Right ventricle myocardium superior (tissue), 1 donor: Measurements from ENCODE around the gene HEXA. TPM values are rescaled to one million over a fixed set of nuclear protein-coding genes. Genes with fewer than 3 reads are reported as not detected.

Experiments used
- ATAC-seq: fragments of 200-7000 bp; cut with Tn5 transposase; one replicate; pipeline ENCODE4 v1.9.1; 2020; ENCODE audit warnings: mild to moderate bottlenecking; ENCODE audit not compliant: poor library complexity
- DNase-seq: peaks from one replicate; pipeline ENCODE4 v3.0.0-alpha.2; 2020
- intact Hi-C: fragments of 100-400 bp; cut with DNase I; formaldehyde crosslinking; loops from one replicate; pipeline ENCODE4 v1.11.2; 2022
- total RNA-seq: library from RNA; stranded (reverse); fragmentation: NEBNext Ultra II Directional; extraction: Animal tissue kit (Norgen Biotek cat#: 25700); gene quantifications from one replicate; pipeline ENCODE4 v1.2.1, GENCODE V29; 2021
- donor health status: DM: no; HTN: yes; CAD: no; lungs with severe emphysema.

HEXA gene
- total RNA-seq, 1 donor from 2014 or later, result 58.7 TPM

GRCh38 chr15:72338617-72339321 lies 37.0 kb downstream of the HEXA start:
- DNase-seq, result no peak

GRCh38 chr15:72338148-72338547 lies 37.7 kb downstream of the HEXA start:
- intact Hi-C loops, result no loop called here
- DNase-seq (no peak), ATAC-seq (no peak)

More at GRCh38 chr15:72338617-72339321, 37.0 kb downstream of the HEXA start:
- peak; percentile 70 for ATAC-seq
- intact Hi-C loops, result no loop called here

DNA sequence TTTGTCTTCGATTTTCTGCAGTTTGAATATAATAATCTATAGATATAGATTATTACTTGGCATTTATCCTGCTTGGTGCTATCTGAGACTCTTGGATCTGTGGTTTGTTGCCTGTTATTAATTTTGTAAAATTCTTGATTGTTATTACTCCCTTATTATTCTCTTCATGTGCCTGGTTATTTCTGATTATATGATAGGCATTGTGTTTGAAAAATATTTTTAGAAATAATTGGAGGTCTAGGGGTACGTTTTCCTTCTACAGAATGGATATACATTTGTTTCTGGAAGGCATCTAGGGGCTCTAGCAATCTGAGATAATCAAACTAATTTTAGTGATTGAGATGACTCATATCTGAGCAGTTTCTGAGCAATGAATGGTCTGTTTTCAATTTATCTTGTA lies 41.0 kb downstream of the HEXA start:
- intact Hi-C loops, result no loop called here
- ATAC-seq, result no peak
- DNase-seq, result no peak

DNA sequence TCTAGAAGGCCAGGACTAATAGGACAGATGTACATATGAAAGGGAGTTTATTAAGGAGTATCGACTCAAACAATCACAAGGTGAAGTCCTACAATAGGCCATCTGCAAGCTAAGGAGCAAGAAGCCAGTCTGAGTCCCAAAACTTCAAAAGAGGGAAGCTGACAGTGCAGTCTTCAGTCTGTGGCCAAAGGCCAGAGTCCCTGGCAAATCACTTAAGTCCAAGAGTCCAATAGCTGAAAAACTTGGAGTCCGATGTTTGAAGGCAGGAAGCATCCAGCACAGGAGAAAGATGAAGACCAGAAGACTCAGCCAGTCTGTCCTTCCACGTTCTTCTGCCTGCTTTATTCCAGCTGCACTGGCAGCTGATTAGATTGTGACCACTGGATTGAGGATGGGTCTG lies 44.8 kb downstream of the HEXA start:
- DNase-seq, result no peak
- ATAC-seq, result no peak
- intact Hi-C loops, result no loop called here

- ATAC-seq (no peak), DNase-seq (no peak)
- intact Hi-C loops, result no loop called here
Observed at GRCh38 chr15:72323752-72324151, 52.1 kb downstream of the HEXA start.

GRCh38 chr15:72319985-72320671 lies 55.7 kb downstream of the HEXA start, which contains the start of gene CELF6:
Gene CELF6, minus strand, starts transcription at chr15:72320157. Its CDS starts 283 bp downstream, at chr15:72319874.
- peak; percentile 84 for DNase-seq
- peak; percentile 80 for ATAC-seq
- intact Hi-C loops, result no loop called here

- DNase-seq, result peak; percentile 84
- intact Hi-C loops, result no loop called here
- ATAC-seq, result peak; percentile 97
Observed at GRCh38 chr15:72319360-72319984, 56.3 kb downstream of the HEXA start.

DNA sequence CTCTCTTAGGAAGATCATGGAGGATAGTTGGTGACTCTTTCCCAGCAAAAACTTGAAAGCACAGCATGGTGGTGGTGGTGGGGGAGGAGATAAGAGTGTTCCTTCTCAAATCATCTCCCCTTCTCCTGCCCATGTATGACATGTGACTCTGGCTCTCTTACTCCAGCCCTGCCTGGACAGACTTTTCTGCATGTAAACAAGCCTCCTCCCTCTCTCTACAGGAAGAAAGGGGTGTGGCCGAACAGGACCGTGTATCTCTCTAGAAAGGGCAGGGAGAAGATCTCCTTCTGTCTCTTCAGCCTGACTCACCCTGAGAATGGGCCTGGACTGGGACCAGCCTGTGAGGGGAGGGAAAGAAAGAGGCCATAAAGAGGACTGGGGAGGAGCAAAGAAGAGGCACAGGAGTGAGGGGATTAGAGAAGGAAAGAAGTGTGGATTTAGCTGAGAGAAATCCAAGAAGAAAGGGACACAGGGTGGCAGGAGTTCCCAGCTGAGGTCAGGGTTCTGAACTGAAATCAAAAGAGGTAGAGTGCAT lies 57.3 kb downstream of the HEXA start:
- intact Hi-C loops, result no loop called here
- DNase-seq (no peak), ATAC-seq (no peak)

DNA sequence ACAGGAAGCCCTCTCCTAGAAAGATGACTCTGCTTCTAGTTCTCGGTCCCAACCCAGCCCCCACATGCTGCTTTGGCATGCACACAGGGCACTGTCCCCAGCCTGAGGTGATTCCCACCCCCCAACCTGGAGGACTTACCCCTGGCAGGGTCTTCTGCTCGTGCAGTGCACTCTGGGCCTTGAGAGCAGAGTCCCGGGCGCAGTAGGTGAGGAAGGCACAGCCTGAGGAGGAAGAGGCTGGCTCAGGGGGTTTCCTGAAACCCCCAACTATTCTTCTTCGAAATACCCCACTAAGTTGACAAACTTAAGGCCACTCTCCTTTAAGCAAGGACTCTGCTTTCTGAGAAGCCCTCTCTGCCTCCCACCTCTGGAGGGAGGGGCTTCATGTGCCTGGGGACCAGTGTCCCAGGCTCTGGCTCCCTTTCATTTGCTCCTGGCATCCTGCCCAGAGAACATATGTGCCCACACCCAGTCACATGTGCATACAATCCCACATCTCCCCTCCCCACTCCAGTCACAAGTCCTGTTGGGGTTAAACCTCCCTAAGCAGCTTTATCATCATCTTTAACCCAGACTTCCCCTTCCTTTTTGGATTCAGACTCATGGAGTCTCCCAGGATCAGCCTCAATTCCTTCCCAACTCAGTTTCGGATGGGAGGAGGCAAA lies 60.0 kb downstream of the HEXA start:
- ATAC-seq, result no peak
- no peak for DNase-seq
- intact Hi-C loops, result no loop called here

- ATAC-seq (no peak), DNase-seq (no peak)
- intact Hi-C loops, result no loop called here
Observed at GRCh38 chr15:72313881-72314280, 61.9 kb downstream of the HEXA start.

GRCh38 chr15:72313448-72313840 lies 62.4 kb downstream of the HEXA start:
- no peak for DNase-seq
- intact Hi-C loops, result no loop called here
- no peak for ATAC-seq

- intact Hi-C loops, result no loop called here
- ATAC-seq (peak; percentile 79), DNase-seq (peak; percentile 70)
Observed at GRCh38 chr15:72312605-72313447, 63.0 kb downstream of the HEXA start.

- intact Hi-C loops, result no loop called here
- ATAC-seq (no peak), DNase-seq (no peak)
Observed at GRCh38 chr15:72307026-72307425, 68.8 kb downstream of the HEXA start.

- DNase-seq (no peak), ATAC-seq (no peak)
- intact Hi-C loops, result no loop called here
Observed at GRCh38 chr15:72306211-72306785, 69.5 kb downstream of the HEXA start.

- intact Hi-C loops, result no loop called here
- ATAC-seq, result no peak
- DNase-seq, result no peak
Observed at GRCh38 chr15:72304596-72304995, 71.2 kb downstream of the HEXA start.

DNA sequence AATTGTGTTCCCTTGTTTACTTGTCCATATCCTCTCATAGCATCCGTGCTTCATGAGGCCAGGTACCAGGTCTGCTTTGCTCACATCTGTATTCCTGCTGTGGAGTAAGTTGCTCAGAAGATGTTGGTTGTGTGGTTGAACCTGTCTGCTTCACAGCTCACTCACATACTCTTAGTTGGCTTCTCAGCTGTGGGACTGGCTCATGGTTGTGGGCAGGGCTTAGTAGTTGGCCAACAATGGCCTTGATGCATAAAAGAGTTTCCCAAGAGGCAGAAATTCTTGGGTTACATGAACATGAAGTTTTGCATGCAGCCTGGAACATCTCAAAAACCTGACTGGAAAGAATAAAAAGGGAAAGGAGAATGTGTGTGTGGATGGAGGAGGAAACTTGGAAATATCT lies 72.9 kb downstream of the HEXA start:
- DNase-seq, result no peak
- no peak for ATAC-seq
- intact Hi-C loops, result no loop called here
